ENCODE measurements around the gene RANGAP1.

- TF ChIP-seq CTCF (IDR thresholded peaks at IDR 0.05; ENCODE audit: borderline replicate concordance, extremely low read depth, low read length, poor library complexity, severe bottlenecking) = no peak
- no peak for TF ChIP-seq EZH2 (IDR thresholded peaks at IDR 0.05; ENCODE audit: borderline replicate concordance, low read depth, low read length, severe bottlenecking)
Measured at GRCh38 chr22:41334951-41335635, 49.1 kb upstream of the RANGAP1 start.

All from DND-41 (cell line).